ENCODE measurements around the gene MRPS31. TPM values are rescaled to one million over a fixed set of nuclear protein-coding genes. Genes with fewer than 3 reads are reported as not detected.

MRPS31 gene
- total RNA-seq, 6 experiments from 2014 or later = 13.9 to 16.5 (median 15.5) TPM

DNA sequence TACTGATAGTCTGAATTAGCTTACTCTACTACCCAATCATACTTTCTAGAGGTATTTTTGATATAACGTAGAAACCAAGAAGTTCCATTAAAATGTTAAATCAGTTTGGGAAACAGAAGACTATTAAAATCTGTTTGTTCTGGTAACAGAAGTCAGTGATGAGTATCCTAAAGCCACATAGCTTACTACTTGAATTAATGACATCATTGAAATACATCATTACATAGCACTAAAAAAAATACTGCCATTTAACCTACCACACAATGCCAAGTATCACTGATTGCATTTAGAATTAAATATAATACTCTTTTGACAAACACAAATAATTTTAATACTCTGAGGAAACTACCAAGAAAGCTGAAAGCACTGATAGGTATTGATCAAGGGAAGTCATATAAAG, 5.4 kb downstream of the MRPS31 start:
- TF ChIP-seq, protein P1, sequence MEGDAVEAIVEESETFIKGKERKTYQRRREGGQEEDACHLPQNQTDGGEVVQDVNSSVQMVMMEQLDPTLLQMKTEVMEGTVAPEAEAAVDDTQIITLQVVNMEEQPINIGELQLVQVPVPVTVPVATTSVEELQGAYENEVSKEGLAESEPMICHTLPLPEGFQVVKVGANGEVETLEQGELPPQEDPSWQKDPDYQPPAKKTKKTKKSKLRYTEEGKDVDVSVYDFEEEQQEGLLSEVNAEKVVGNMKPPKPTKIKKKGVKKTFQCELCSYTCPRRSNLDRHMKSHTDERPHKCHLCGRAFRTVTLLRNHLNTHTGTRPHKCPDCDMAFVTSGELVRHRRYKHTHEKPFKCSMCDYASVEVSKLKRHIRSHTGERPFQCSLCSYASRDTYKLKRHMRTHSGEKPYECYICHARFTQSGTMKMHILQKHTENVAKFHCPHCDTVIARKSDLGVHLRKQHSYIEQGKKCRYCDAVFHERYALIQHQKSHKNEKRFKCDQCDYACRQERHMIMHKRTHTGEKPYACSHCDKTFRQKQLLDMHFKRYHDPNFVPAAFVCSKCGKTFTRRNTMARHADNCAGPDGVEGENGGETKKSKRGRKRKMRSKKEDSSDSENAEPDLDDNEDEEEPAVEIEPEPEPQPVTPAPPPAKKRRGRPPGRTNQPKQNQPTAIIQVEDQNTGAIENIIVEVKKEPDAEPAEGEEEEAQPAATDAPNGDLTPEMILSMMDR (IDR thresholded peaks at IDR 0.05) = no peak
- H3K9me3 Mint-ChIP-seq = no peaks in the 10 kb centered on the region
- no peak overlapping the region for H3K27ac Mint-ChIP-seq
- no peaks in the 10 kb centered on the region; the same call in 1 of the 2 replicates for H3K36me3 Mint-ChIP-seq (ENCODE audit: low read depth)
- no peaks in the 10 kb centered on the region for H3K27me3 Mint-ChIP-seq (ENCODE audit: insufficient read depth)
- H3K4me1 Mint-ChIP-seq (ENCODE audit: low read depth) = peaks cover 43% of the 10 kb centered on the region
- DNase-seq = no peak
- no peak overlapping the region for H3K4me3 Mint-ChIP-seq

DNA sequence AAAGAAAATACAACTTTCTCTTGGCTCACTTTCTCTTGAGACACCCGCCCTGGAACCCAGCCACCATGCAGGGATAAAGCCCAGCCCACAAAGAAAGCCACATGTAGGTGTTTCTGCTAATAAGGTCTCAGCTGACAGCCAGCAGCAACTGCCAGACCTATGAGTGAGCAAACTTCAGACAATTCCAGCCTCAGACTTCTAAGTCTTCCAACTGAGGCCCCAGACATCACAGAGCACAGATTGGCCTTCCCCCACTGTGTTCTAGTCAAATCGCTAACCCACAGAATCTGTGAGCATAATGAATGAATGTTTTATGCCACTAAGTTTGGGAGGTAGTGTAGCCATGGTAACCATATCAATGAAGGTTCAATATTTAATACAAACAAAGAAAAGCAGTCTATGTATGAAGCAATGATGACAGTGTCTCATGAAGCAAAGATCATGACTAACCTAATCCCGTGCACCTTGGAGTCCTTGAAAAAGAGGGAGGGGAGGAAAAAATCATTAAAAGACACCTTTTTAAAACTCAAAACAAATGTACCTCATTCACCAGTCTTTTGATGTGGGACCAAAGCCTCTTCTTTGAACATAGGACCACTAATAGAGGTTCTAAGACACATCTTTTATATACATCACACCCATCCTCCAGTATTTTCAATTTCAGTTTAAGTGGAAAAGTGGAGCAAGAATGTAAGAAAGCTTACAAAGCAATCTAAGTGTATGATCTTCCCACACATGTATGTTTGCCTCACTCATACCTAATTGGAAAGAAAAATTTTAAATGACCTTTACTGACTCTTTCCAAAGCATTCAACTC, 6.2 kb downstream of the MRPS31 start:
- TF ChIP-seq, protein P1 (IDR thresholded peaks at IDR 0.05) = no peak
- Mint-ChIP-seq H3K27ac (no peak overlapping the region), H3K9me3 (no peaks in the 10 kb centered on the region), H3K4me3 (no peak overlapping the region), H3K36me3 (ENCODE audit: low read depth) (peaks cover 4% of the 10 kb centered on the region; the same call in 1 of the 2 replicates), H3K27me3 (ENCODE audit: insufficient read depth) (no peaks in the 10 kb centered on the region), H3K4me1 (ENCODE audit: low read depth) (peaks cover 36% of the 10 kb centered on the region)
- DNase-seq = no peak

DNA sequence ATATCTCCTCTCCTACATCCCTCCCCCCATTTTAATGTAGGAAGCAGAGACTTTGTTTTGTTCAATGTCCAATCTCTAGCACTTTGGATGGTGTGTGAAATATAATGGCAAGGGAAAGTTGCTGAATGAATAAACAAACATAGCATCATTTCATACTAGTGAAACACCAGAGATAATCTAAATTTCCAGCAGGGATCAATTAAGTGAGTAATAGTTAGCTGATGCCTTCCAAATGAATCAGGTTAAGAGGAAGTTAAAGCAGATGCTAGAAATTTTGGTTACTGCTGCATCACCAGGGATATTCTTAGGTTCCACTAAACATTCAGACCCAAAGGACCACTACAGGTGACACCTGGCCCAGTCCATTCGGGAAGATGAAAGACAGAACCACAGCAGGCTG, 8.1 kb downstream of the MRPS31 start:
- H3K4me1 Mint-ChIP-seq (ENCODE audit: low read depth) = peaks cover 32% of the 10 kb centered on the region
- TF ChIP-seq, protein P1 (IDR thresholded peaks at IDR 0.05) = no peak
- H3K9me3 Mint-ChIP-seq = no peaks in the 10 kb centered on the region
- peak overlapping the region; percentile 31; the same call in 1 of the 2 replicates for H3K4me3 Mint-ChIP-seq
- DNase-seq = peak; percentile 61
- H3K27ac Mint-ChIP-seq = peak overlapping the region; percentile 75
- no peaks in the 10 kb centered on the region for H3K27me3 Mint-ChIP-seq (ENCODE audit: insufficient read depth)
- peaks cover 8% of the 10 kb centered on the region; the same call in 1 of the 2 replicates for H3K36me3 Mint-ChIP-seq (ENCODE audit: low read depth)

DNA sequence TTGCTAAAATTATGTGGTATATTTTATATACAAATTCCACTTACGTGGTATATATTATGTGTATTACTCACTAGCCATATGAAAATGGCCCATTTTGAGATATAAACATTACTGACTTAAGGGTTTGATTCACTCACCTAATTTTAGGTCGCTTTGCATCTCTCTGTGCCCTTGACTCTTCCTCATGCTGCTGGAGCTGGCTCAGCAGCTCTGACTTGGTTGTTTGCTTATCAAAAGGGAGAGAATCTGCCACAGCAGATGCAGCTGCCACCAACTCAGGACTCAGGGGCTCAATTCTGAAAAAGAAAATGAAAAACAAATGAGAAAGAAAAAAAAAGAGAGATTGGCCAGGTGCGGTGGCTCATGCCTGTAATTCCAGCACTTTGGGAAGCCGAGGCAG, 12.2 kb downstream of the MRPS31 start:
- peaks cover 19% of the 10 kb centered on the region for H3K4me1 Mint-ChIP-seq (ENCODE audit: low read depth)
- TF ChIP-seq, protein P1 (IDR thresholded peaks at IDR 0.05) = no peak
- peaks cover 14% of the 10 kb centered on the region; the same call in 1 of the 2 replicates for H3K36me3 Mint-ChIP-seq (ENCODE audit: low read depth)
- H3K4me3 Mint-ChIP-seq = no peak overlapping the region
- no peaks in the 10 kb centered on the region for H3K27me3 Mint-ChIP-seq (ENCODE audit: insufficient read depth)
- DNase-seq = no peak
- no peak overlapping the region for H3K27ac Mint-ChIP-seq
- H3K9me3 Mint-ChIP-seq = no peaks in the 10 kb centered on the region

DNA sequence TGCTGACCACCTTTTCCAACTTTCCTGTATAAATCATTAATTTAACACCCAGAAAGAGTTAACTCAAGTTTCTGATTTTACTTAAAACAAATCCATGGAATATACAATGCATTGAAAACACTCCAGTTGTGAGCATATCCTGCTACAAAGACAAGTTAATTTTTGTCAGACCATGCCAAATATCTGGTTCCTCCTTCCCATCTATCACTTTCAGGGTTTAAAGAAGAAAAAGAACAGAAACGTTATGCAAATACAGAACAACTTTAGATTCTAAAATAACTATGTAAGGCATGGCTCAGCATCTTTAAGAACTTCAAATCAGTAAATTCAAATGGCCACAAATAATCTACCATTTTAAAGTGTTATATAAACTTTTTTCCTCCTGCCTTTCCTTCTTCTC, 14.9 kb downstream of the MRPS31 start:
- Mint-ChIP-seq H3K9me3 (no peaks in the 10 kb centered on the region), H3K27me3 (ENCODE audit: insufficient read depth) (no peaks in the 10 kb centered on the region), H3K4me1 (ENCODE audit: low read depth) (no peaks in the 10 kb centered on the region), H3K36me3 (ENCODE audit: low read depth) (peaks cover 14% of the 10 kb centered on the region; the same call in 1 of the 2 replicates), H3K4me3 (no peak overlapping the region), H3K27ac (no peak overlapping the region)
- no peak for DNase-seq
- TF ChIP-seq, protein P1 (IDR thresholded peaks at IDR 0.05) = no peak

All from HFFc6 (cell line).